Urothelium cell line (cell line): ENCODE data around the gene ZNF581.

Source experiments
- DNase-seq: peaks from one replicate; pipeline ENCODE4 v3.0.0; 2011; ENCODE audit warnings: low spot score, mixed read lengths
- FAIRE-seq: peaks from 2 replicates; lab custom pipeline; 2011; peaks lifted over from hg19 to GRCh38; lab: Jason Lieb, UNC

Gene ZNF581

GRCh38 chr19:55625004-55625326 lies 18.5 kb upstream of the ZNF581 start:
- FAIRE-seq: no peak

DNA sequence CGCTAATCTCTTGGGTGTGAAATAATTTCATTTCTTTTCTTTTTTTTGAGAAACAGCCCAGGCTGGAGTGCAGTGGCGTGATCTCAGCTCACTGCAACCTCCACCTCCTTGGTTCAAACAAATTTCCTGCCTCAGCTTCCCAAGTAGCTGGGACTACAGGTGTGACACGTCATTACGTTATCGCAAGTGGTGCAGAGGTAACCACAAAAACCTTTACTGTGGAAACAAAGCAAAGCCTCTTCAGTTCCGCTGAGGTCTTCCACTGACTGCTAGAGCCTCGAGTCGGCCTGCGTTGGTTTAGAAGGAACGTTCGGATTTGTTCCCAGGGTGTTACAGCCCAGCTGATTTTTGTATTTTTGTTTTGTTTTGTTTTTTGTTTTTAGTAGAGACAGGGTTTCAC lies 17.1 kb upstream of the ZNF581 start:
- FAIRE-seq (no peak), DNase-seq (no peak)

More at GRCh38 chr19:55625004-55625326, 18.5 kb upstream of the ZNF581 start:
- no peak for DNase-seq

DNA sequence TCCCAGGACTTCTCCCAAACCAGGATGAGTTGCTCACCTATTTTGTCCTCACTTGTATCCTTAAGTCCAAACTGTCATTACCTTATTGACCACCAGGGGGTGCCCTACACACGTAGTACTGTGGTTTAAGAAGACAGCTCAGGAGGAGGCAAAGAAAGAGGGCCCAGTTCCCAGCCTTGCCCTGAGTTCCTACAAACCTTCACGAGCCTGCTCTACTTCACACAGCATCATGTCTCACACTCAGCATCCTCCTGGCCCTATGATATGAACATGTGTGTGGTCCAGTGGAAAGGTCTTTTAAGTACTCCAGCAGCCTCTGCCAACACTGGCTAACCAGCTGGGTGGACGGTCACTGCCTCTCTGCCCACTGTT lies 11.0 kb upstream of the ZNF581 start:
- FAIRE-seq (no peak), DNase-seq (peak; percentile 54)

DNA sequence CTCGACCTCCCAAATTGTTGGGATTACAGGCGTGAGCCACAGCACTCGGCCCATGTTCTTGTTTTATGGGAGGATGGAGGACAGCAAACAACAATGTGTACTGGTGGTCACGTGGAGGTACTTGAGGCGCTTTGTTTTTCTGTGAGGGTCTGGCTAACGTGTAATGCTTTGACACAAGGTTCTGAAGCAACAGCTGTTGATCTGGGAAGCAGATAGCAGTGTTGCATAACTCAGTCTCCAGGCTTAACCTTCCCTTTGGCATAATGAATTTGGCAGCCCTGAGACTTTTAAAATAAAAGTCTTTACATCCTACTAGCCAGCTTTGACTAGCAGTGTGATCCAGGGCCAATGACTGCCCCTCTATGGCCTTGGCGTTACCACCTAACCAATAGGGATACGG lies 9.6 kb upstream of the ZNF581 start:
- DNase-seq: no peak
- no peak for FAIRE-seq

GRCh38 chr19:55635334-55635717 lies 8.1 kb upstream of the ZNF581 start:
- no peak for DNase-seq
- FAIRE-seq: no peak

GRCh38 chr19:55635856-55636440 lies 7.5 kb upstream of the ZNF581 start:
- no peak for FAIRE-seq
- no peak for DNase-seq

DNA sequence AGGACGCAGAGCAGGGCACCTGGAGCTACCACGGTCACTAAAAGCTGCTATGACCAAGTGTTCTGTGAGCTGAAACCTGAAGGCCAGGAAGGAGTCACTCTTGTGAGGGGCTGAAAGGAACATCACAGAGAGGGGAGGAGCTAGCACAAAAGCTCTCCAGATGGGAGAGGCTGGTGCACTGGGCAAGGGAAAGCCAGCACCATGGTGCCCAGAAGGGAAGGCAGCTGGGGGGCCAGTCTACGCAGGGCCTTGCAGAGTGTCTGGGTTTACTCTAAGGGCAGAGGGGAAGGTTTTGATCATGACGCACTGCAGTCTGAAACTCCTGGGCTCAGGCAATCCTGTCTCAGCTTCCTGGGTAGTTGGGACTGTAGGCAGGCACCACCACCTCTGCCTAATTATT lies 6.7 kb upstream of the ZNF581 start:
- FAIRE-seq (no peak), DNase-seq (no peak)

GRCh38 chr19:55637534-55637933 lies 5.9 kb upstream of the ZNF581 start:
- DNase-seq (no peak), FAIRE-seq (no peak)

DNA sequence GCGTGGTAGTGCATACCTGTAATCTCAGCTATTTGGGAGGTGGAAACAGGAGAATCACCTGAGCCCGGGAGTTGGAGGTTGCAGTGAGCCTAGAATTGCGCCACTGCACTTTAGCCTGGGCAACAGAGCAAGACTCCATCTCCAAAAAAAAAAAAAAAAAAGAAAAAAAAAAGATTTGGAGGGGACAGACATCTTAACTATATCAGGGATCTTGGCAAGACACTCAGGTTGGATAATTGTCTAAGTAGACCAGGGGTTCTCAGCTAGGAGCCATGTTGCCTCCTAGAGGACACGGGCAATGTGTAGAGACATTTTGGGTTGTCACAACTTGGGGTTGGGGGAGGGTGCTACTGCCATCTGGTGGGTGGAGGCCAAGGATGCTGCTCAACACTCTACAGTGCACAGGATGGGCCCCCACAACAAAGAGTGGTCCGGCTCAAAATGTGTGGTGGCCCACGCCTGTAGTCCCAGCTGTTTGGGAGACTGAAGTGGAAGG lies 4.5 kb upstream of the ZNF581 start:
- DNase-seq: peak; percentile 45
- no peak for FAIRE-seq

- DNase-seq: no peak
- FAIRE-seq: no peak
Observed at GRCh38 chr19:55640043-55640576, 3.3 kb upstream of the ZNF581 start.

- DNase-seq: peak; percentile 80
- no peak for FAIRE-seq
Observed at GRCh38 chr19:55640577-55641425, 2.6 kb upstream of the ZNF581 start, which contains the start of gene ZNF580. Gene ZNF580 (plus strand): TSS chr19:55641002. CDS start chr19:55642509, 1,507 bp downstream.

DNA sequence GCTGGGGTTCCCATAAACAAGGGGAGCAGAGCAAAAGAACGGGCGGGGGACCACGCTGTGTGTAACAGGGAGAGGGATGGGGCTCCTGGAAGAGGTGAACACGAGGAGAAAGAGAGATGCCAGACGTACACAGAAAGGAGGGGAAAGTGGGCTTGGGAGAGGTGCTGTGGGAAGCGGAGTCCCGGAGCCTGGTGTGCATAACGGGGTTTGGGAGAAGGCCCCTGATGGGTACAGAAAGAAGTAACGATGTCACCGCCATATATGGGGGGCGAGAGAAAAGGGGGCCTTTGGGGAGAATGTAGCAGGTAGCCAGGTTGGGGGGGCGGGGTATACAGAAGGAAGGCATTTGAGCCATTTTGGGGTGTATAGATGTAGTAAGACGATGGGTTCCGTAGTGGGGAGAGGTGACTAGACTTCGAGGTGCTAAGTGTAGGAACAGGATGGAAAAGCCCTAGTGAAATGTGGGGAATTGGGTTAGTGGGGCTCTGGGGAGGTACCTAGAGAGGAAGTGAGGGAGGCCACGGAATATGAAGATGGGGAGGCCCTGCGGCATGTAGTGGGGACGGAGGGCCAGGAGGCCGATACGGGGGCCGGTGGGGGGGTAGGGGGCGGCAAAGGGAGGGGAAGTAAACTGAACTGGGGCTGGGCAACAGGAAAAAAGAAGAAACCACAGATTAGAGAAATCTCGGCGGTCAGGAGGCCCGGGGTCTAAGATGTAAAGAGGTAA lies 1.9 kb upstream of the ZNF581 start:
- FAIRE-seq (no peak), DNase-seq (no peak)

- FAIRE-seq: no peak
- no peak for DNase-seq
Observed at GRCh38 chr19:55642153-55643002, 1.1 kb upstream of the ZNF581 start.

DNA sequence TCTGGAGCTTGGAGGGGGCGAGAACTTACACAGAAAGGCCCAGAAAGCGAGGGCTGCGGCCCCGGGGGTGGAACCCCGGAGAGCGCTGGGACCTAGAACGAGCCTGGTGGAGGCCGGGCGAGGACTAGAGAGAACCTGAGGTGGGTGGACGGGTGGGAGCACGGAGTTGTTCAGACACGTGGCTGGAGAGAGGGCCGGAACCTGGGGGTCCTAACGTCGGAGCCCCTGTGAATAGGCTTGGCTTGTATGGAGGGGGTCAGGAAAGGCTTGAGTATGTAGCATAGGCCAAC lies 383 bp downstream of the ZNF581 start:
- no peak for FAIRE-seq
- no peak for DNase-seq

- DNase-seq: no peak
- FAIRE-seq: no peak
Observed at GRCh38 chr19:55644191-55644833, 863 bp downstream of the ZNF581 start.

DNA sequence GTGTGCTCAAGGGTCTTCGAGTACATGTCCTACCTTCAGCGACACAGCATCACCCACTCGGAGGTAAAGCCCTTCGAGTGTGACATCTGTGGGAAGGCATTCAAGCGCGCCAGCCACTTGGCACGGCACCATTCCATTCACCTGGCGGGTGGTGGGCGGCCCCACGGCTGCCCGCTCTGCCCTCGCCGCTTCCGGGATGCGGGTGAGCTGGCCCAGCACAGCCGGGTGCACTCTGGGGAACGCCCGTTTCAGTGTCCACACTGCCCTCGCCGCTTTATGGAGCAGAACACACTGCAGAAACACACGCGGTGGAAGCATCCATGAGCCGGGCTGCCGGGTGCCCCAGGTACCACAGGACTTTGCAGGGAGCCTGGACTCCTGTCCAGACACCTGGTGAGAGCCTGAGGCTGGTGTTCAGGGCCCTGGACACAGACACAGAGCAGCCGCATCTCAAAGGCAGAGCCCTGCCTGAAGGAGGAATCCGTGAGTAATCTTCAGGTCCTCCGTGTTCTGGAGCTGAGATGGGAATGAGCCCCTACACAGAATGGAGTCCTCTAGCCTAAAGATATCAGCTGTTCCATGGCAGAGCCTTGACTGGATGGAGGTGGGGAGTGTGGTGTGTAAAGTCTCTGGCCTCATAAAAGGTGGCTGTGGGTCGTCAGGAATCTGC lies 1.5 kb downstream of the ZNF581 start:
- DNase-seq: no peak
- no peak for FAIRE-seq

GRCh38 chr19:55645512-55645881 lies 2.0 kb downstream of the ZNF581 start:
- no peak for FAIRE-seq
- DNase-seq: no peak

- DNase-seq (no peak), FAIRE-seq (no peak)
Observed at GRCh38 chr19:55646889-55647731, 3.7 kb downstream of the ZNF581 start.
